Measurements from ENCODE around the gene FAM53B.

The FAM53B gene

DNA sequence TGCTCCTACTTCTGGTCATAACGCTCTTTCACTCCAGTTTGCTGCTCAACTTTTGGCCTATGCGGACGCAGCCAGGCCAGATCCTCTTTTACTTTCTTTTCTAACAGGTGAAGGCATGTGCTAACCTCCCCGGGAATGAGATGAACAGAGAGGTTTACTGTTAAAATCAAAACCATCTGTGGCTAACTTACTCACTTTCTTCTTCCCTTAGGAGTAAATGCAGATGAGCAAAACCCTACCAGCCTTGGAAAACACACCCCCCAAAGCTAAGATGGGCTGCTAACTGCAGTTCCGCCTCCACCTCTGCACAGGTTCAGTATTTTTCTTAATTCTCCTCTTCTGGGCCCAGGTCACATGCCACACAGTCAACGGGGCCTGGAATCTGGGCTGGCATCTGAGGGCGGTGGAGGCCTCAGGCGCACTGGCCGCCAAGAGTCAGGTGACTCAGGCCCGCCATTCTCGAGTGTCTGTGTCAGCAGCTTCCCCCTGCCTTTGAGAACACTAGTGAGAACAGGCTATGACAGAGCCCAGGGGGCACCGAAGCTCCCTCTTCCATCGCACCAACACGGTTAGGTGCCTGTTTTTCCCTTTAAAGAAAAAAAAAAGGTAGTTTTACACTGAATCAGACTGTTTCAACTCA is 11.1 kb downstream of the FAM53B start:
- in situ Hi-C loops (cut with HindIII; ENCODE audit: low pct_unique_long_range_greater_than_20kb, low sequenced_read_pairs), result no loop called here
- TF ChIP-seq JUND (IDR thresholded peaks at IDR 0.05; ENCODE audit: low read depth), result no peak
- DNase-seq (ENCODE audit: low read depth in 1 of 2, low spot score in 1 of 2), result no peak

DNA sequence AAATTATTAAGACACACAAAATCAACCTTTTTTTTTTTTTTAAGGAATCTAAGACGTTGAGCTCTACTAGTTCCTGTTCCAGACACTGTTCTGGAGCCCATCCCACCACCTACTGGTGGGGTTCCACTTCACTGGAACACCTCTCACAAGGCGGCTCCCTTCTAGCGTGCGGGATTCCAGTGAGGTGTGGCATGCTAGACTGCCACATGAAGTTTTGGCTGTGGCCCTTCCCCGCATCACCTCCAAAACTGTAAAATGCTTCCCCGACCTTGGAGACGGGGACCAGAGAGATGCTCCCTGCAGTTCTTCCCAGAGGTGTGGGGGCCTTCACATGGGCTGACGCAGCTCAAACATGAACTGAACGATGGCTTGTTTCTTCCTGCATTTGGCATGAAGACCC is 12.6 kb downstream of the FAM53B start:
- in situ Hi-C loops (cut with HindIII; ENCODE audit: low pct_unique_long_range_greater_than_20kb, low sequenced_read_pairs), result no loop called here
- TF ChIP-seq JUND (IDR thresholded peaks at IDR 0.05; ENCODE audit: low read depth), result no peak

DNA sequence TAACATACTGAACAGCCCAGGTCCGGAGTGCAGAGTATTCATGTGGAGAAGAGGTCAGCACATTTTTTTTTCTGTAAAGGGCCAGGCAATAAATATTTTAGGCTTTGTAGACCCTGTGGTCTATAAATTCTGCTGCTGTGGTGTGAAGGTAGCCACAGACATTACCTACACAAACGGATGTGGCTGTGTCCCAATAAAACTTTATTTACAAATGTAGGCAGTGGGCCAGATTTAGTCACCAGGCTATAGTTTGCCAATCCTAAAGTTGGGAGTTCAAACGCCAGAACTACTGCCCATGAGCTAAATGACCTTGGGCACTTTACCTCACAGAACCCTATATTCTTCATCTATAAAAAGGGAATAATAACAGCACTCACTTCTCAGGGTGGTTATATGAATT is 13.4 kb downstream of the FAM53B start:
- no peak for DNase-seq (ENCODE audit: low read depth in 1 of 2, low spot score in 1 of 2)
- in situ Hi-C loops (cut with HindIII; ENCODE audit: low pct_unique_long_range_greater_than_20kb, low sequenced_read_pairs), result no loop called here
- no peak for TF ChIP-seq JUND (IDR thresholded peaks at IDR 0.05; ENCODE audit: low read depth)

More for the DNA sequence above, 12.6 kb downstream of the FAM53B start:
- DNase-seq (ENCODE audit: low read depth in 1 of 2, low spot score in 1 of 2), result no peak

DNA sequence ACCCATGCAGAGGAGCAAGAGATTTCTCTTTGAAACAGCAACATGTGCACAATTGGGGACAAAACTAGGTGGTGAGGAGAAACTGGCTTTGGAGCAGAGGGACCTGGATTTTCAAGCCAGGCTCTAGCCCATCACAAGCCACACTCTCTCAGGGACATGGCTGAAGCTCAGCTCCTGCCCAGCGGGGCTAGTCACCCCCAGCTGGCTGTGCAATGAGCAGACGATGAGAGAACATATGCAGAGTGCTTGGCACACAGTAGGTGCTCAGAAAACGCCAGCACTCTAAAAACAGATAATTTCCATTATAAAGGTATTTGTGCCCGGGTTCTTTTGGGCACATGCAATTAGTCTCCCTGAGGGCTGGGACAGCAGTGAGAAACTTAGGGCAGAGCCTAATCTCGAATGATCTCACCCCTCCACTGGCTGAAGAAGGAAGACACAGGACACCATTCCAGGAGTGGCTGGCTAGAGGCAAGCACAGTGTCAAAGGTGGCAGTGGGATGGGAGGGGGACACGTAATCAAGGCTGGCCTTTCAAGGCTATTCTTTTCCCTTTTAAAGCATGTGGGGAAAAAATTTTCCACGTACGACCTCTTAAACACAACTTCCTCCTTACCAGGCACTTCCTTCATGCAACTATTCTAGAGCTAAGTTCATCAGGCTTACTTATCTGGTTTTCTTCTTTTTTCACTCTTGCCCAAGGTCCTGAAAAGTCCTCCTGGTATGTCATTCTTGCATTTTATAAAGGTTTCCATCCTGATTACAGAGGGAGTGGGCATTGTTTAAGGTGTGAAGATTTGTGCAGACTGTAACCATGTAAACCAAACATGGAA is 15.1 kb downstream of the FAM53B start:
- DNase-seq (ENCODE audit: low read depth in 1 of 2, low spot score in 1 of 2), result no peak

DNA sequence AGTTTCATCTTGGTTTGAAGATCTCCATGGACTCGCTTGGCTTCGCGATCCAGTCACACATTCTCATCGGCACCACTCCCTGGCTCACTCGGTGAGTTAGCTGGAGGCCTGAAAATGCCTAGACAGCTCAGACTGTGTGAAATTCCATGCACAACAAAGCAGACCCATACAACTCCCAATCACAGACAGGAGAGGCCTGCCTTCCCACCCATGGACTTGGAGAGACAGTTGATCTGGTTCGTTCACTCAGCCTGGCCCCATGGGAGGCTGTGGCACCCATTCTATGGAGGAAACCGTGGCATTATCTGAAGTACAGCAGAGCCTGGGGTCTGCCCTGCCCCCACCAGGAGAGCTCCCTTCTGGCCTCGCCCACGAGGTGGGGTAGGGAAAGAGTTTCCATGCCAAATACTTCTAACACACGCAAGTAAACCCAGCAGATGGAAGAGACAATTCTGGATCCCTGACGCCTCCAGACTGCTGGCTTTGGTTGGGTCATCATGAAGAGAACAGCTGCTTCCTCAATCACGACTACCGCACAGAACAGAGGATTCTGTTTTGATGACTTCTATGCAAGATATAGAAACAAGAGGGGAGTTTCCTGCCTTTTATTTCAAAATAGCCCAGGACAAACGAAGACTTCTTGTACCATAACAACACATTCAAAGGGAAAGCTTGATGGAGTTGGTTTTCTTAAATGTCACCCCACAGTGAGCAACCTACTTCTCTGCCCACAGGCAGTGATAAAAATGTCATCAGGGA is 15.9 kb downstream of the FAM53B start:
- in situ Hi-C loops (cut with HindIII; ENCODE audit: low pct_unique_long_range_greater_than_20kb, low sequenced_read_pairs), result no loop called here
- no peak for DNase-seq (ENCODE audit: low read depth in 1 of 2, low spot score in 1 of 2)
- TF ChIP-seq JUND (IDR thresholded peaks at IDR 0.05; ENCODE audit: low read depth), result no peak

More for the DNA sequence above, 15.1 kb downstream of the FAM53B start:
- in situ Hi-C loops (cut with HindIII; ENCODE audit: low pct_unique_long_range_greater_than_20kb, low sequenced_read_pairs), result no loop called here
- TF ChIP-seq JUND (IDR thresholded peaks at IDR 0.05; ENCODE audit: low read depth), result no peak

DNA sequence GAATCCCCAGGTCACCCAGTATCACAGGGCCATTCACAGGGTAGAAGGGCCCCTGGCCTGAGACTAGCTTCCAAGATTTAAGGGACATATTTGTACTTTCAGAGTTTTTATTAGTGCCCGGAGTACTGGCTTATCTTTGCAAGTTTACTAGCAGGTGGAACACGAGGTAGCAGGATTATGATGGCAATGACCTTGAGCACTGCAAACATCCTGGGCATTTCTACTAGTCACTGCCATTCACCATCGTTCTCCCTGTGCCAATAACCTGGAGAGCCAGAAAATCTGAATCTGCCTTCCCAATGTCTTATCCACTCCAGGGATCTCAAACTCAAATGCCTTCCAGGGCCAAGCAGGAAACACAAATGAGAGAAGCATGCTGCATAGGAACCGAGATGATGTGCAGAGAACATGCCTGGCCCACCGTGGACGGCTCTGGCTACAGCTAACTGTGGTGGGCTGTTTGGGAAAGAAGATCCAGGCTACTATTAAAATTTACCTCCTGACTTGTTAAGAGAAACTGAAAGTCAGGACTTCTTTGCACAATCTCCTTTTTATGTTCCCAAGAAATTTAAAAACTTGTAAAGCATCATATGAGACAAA is 16.7 kb downstream of the FAM53B start:
- DNase-seq (ENCODE audit: low read depth in 1 of 2, low spot score in 1 of 2), result peak; percentile 59 to 72
- in situ Hi-C loops (cut with HindIII; ENCODE audit: low pct_unique_long_range_greater_than_20kb, low sequenced_read_pairs), result no loop called here
- no peak for TF ChIP-seq JUND (IDR thresholded peaks at IDR 0.05; ENCODE audit: low read depth)

DNA sequence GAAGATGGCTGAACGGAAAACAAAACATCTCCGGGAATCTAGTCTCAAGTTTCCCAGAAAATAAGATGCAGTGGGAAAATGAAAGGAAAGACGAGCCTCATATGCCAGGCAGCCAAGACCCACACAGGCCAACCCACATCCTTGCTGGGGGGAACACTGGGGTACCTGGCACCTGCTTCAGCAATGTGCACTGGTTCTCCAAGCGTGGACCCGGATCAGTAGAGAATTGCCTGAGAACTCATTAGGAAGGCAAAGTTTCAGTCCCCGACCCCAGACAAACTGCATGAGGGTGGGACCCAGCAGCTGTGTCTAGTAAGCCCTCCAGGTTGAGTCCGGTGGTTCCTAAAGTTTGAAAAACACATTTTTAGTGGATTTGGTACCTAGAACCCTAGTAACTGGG is 18.4 kb downstream of the FAM53B start:
- no peak for TF ChIP-seq JUND (IDR thresholded peaks at IDR 0.05; ENCODE audit: low read depth)
- in situ Hi-C loops (cut with HindIII; ENCODE audit: low pct_unique_long_range_greater_than_20kb, low sequenced_read_pairs), result no loop called here
- DNase-seq (ENCODE audit: low read depth in 1 of 2, low spot score in 1 of 2), result no peak

DNA sequence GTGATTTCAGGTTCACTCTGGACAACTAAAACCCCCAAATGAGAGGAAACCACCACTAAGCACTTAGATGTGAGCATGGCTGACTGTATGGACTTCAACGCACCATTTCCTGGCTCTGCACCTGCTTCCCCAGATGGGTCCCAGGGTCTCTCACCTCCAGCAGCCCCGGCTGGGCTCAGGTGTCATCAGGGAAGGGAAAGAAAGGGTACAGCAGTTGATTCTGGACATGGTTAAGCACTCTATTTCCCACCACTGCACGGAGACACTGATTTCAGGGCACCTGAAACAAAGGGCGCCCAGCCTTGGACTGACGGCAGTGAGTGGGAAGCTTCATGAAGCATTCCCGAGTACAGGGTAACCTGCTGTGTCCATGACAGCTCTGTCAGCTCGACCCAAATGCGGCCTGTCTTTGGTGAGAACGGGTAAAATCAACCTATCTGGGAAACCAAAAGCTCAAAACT is 19.0 kb downstream of the FAM53B start:
- no peak for DNase-seq (ENCODE audit: low read depth in 1 of 2, low spot score in 1 of 2)
- TF ChIP-seq JUND (IDR thresholded peaks at IDR 0.05; ENCODE audit: low read depth), result no peak
- in situ Hi-C loops (cut with HindIII; ENCODE audit: low pct_unique_long_range_greater_than_20kb, low sequenced_read_pairs), result no loop called here

DNA sequence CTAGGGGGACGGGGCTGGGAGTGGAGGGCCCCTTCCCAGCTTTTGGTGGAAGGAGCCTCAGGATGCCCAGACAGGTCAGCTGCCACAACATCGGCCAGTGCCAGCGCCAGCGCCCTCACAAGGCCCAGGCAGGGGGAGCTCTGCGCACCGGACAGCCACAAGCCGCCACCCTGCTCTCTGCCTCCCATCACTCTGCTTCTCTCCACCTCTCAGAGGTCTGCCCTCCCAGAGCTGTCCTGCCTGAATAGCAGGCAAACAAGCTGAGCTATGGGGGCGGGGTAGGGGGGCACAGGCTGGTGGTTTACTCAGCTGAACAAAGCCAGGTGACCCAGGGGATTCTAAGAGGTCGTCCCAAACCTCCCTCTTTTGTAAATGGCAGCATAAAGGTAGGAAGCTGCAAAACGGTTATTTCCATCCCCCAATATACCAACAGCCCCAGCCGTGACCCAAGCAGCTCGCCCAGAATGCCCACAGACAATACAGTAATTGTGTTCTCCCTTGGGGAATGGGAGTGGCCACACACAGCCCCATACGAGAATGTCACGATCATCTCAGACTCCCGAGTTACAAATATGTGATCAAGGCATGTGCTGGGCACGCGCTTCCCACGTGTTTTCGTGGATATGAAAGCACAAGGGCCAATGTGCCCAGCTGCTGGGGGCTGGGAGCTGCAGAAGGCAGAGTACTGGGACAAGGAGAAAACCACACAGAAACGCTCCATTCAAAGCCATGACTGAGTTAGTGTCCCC is 19.7 kb downstream of the FAM53B start:
- no peak for TF ChIP-seq JUND (IDR thresholded peaks at IDR 0.05; ENCODE audit: low read depth)
- no peak for DNase-seq (ENCODE audit: low read depth in 1 of 2, low spot score in 1 of 2)
- in situ Hi-C loops (cut with HindIII; ENCODE audit: low pct_unique_long_range_greater_than_20kb, low sequenced_read_pairs), result no loop called here

DNA sequence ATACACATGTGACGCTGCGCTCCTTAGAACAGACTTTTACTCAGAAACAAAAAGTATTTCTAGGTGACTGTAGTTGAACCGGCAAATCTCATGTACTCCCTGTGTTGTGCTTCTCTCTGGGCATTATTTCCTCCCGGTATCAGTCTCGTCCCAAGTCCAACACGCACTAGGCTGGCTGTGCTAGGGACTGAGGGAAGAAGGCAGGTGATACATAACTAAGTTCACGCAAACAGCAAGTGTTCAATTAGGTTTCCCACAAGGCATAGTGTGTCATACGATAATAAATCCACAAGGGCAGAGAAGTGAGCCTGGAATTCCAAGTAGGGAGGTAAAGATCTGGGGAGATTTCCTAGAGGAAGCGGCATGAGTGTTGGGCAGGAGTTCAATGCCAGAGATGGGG is 20.4 kb downstream of the FAM53B start:
- DNase-seq (ENCODE audit: low read depth in 1 of 2, low spot score in 1 of 2), result no peak
- in situ Hi-C loops (cut with HindIII; ENCODE audit: low pct_unique_long_range_greater_than_20kb, low sequenced_read_pairs), result no loop called here
- TF ChIP-seq JUND (IDR thresholded peaks at IDR 0.05; ENCODE audit: low read depth), result no peak

DNA sequence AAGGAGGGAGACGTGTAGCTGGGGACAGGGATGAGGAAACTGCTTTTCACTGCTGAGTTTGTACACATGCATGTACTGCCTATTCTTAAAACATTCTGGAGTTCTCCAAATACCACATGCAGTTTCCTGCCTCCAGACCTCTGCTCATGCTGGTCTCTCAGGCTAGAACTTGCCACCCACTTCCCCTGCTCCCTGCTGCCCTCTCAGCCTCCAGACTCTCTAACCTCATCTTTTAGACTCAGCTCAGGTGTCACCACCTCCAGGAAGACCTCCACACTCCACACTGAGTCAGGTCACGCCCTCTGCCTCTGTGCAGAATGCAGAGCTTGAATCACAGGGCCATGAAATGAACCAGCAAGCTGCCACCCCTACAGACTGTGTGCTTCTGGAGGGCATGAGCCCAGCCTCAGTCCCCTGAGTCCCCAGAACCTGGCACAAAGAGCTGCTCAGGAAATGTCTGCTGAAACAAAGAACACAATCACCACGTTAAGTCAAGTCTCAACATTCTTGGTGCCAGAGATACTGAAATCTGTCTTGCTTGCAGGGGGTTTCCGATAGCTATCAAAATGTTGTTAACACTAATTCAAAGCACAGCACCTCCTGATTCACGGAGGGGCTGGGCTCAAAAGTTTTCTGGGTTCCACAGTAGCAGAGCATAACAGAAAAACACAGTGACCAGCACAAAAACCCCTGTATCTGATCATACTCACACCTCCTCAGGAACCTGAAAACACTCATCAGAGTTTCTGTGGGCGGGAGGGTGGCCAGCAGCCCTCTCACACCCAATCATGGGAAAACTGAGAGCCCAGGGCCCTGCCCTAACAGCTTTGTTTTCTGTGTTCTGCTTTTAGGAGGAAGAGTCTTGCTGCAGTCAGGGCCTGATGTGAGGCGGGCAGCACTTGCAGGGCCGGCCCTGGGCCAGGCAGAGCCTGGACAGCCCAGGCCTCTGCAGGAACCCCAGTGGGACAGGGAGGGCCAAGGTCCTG is 21.1 kb downstream of the FAM53B start:
- no peak for TF ChIP-seq JUND (IDR thresholded peaks at IDR 0.05; ENCODE audit: low read depth)
- no peak for DNase-seq (ENCODE audit: low read depth in 1 of 2, low spot score in 1 of 2)
- in situ Hi-C loops (cut with HindIII; ENCODE audit: low pct_unique_long_range_greater_than_20kb, low sequenced_read_pairs), result no loop called here
